ENCODE data around the gene MROH2A.

MROH2A gene

DNA sequence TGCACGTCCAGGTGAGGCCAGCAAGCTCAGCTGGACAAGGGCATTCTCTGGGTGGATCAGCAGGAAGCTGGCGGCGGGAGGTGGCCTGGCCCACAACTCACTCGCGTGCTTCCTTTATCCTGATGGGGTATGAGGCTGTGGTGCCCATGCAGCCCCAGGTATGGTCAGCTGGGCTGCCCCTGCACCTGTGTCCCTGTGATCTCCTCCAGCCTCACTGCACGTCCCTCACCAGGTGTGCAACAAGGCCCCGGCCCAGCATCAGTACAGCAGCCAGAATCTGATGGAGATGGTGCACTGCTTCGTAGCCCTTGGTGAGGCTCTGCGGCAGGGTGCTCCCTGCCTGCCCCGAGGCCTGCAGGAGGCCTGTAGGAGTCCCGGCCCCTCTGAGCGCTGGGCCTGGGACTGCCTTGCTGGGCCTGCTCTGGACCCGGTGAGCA, 17.6 kb downstream of the MROH2A start:
- TF ChIP-seq, protein P1, sequence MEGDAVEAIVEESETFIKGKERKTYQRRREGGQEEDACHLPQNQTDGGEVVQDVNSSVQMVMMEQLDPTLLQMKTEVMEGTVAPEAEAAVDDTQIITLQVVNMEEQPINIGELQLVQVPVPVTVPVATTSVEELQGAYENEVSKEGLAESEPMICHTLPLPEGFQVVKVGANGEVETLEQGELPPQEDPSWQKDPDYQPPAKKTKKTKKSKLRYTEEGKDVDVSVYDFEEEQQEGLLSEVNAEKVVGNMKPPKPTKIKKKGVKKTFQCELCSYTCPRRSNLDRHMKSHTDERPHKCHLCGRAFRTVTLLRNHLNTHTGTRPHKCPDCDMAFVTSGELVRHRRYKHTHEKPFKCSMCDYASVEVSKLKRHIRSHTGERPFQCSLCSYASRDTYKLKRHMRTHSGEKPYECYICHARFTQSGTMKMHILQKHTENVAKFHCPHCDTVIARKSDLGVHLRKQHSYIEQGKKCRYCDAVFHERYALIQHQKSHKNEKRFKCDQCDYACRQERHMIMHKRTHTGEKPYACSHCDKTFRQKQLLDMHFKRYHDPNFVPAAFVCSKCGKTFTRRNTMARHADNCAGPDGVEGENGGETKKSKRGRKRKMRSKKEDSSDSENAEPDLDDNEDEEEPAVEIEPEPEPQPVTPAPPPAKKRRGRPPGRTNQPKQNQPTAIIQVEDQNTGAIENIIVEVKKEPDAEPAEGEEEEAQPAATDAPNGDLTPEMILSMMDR (conservative IDR thresholded peaks at IDR 0.05; ENCODE audit: low read depth, low read length) = no peak
- no peak overlapping the region for H3K4me3 ChIP-seq (ENCODE audit: low read depth, low read length)
- no peak for DNase-seq (ENCODE audit: low read depth)

DNA sequence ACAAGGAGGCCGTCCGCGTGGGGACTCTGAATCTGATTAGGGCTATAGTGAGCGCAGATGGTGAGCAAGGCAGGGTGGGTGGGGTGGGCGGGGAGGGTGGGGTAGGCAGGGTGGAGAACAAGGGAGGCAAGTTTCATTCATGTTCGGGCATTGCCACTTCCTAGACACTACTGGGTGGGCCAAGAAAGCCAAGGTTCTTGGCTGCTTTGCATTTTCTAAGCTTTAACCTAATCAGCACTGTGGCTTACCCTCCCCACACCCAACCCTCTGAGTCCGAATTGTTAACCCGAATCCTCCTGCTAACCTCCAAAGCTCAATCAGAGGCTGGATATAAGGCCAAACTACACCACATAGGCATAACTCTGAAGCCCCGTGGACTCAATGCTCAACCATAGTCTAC, 18.1 kb downstream of the MROH2A start:
- TF ChIP-seq, protein P1 (conservative IDR thresholded peaks at IDR 0.05; ENCODE audit: low read depth, low read length) = no peak
- DNase-seq (ENCODE audit: low read depth) = no peak
- no peak overlapping the region for H3K4me3 ChIP-seq (ENCODE audit: low read depth, low read length)

DNA sequence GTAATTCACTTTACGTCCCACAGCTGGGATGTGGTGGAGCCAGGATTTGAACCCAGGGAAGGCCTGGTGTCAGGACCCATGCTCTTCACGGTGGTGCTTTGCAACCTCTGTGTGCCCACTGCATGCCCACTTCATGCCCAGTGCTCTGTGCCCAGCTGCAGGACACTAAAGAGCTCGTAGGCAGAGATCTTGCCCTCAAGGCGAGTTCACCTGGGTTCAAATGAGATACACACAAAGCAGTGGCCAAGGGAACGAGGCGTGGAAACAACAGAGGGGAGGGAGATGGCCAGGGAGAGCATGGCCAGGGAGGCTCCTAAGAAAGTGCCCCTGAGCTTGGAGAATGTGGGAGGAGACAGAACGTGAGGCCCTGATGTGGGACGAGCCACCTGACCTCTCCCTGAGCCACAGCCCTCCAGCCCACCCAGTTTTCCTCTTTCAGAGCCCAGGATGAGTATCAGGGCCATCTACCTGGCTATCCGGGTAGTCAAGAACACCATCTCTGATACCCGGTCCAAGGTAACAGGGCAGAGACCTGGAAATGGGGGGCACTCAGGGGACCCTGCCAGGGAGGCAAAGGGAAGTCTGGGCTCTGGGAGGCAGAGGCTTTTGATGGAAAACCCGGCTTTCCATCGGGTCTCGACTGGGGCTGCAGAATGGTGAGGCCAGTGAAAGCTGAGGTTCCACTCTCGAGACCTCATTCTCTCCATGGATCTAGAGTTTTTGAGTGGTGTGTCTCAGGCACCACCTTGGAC, 20.4 kb downstream of the MROH2A start:
- TF ChIP-seq, protein P1 (conservative IDR thresholded peaks at IDR 0.05; ENCODE audit: low read depth, low read length) = no peak
- no peak overlapping the region for H3K4me3 ChIP-seq (ENCODE audit: low read depth, low read length)
- DNase-seq (ENCODE audit: low read depth) = no peak

DNA sequence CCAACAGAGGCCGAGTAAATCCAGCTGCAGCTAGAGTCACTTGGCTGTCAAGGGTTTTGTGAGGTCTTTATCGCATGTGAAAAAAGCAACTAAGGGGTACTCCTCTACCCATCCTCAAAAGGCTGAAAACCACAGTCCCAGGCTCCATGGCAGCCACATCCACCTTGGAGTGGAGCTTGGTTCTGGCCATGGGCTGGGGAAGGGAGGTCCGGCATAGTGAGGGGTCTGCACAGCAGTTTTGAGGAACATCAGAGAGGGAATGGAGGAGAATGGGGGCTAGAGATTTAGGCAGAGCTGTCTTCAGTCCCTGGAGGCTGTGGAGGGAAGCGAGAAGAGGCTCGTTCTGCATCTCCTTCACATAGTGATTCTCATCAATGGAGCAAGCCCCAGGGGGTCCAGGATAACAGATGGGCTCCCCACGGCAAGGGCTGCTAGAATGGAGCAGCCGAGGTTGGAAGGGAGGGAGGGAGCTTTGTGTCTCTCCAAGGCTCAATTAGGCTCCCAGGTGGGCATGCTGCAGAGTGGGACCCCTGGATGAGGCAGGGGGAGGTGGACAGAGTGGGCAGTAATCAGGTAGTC, 21.0 kb downstream of the MROH2A start:
- no peak for DNase-seq (ENCODE audit: low read depth)
- no peak overlapping the region for H3K4me3 ChIP-seq (ENCODE audit: low read depth, low read length)
- TF ChIP-seq, protein P1 (conservative IDR thresholded peaks at IDR 0.05; ENCODE audit: low read depth, low read length) = no peak

DNA sequence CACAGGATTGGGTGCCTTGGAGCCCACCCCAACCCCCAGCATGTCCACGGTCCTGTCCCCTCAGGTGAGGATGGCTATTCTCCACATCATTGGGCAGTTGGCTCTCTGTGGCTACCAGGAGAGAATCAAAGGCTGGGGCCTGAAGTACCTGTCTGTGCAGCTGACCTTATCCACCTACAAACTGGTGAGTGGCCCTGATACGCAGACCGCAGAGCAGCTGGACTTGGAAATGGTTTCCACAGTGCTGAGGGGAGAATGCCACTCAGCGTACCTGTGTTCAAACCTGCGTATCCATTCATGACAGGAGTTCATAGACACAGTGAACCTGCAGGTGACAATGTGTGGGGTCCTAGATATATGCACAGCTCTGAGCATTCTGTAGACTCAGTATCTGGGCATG, 21.6 kb downstream of the MROH2A start:
- TF ChIP-seq, protein P1 (conservative IDR thresholded peaks at IDR 0.05; ENCODE audit: low read depth, low read length) = no peak
- no peak for DNase-seq (ENCODE audit: low read depth)
- H3K4me3 ChIP-seq (ENCODE audit: low read depth, low read length) = no peak overlapping the region

DNA sequence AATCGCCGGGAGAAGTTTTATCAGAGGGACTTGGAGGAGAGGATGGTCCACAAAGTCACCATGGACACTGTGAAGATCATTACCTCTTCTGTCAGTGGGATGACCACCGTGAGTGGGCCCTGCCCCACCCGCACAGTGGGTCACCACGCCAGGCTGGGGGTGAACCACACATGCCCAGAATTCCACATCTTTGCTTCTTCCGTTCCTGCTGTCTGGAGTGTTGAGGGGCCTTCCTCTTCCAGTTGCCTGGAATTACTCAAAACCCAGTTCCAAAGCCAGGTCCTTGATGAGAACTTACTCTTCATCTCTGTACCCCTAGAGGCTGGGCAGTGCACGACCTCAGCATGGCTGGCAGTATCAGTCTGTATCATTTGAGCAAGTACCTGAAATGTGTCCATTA, 22.1 kb downstream of the MROH2A start:
- no peak for DNase-seq (ENCODE audit: low read depth)
- H3K4me3 ChIP-seq (ENCODE audit: low read depth, low read length) = no peak overlapping the region
- TF ChIP-seq, protein P1 (conservative IDR thresholded peaks at IDR 0.05; ENCODE audit: low read depth, low read length) = no peak

Measured in choroid plexus epithelial cell (primary cell).